ENCODE measurements around the gene GABRP. TPM values are rescaled to one million over a fixed set of nuclear protein-coding genes. Genes with fewer than 3 reads are reported as not detected.

Gene GABRP
- total and polyA plus RNA-seq, 4 donors: 0.08 to 0.17 TPM; not detected in 2

DNA sequence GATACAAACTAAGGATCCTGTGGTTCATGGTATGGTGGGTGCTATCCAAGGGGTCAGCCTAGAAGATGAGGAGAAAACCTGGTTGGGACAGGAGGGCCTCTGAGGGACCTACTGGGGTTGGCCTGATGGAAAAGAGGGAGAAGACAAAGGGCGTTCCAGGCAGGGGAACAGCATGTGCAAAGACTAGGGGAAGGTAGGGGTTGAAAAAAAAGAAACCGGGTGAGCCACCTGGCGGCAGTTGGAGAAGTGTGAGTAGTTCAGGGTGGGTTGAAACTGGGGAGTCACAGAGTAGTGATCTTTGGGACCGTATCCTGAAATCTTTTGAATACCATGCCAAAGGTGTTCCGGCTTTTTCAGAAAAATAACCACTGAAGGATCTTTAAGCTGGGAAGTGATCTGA lies 8.7 kb upstream of the GABRP start:
- no peaks in the 10 kb centered on the region for H3K27me3 ChIP-seq (ENCODE audit: control insufficient read depth in 4 of 4, insufficient read depth in 4 of 4, low read length in 3 of 4)
- H3K4me1 ChIP-seq (ENCODE audit: control insufficient read depth in 4 of 4, insufficient read depth in 4 of 4, low read length in 3 of 4): no peaks in the 10 kb centered on the region
- no peaks in the 10 kb centered on the region for H3K9me3 ChIP-seq (ENCODE audit: control insufficient read depth in 4 of 4, low read length in 3 of 4)
- H3K9ac ChIP-seq (ENCODE audit: low read depth in 1 of 2, low read length in 2 of 2): no peak overlapping the region
- H3K36me3 ChIP-seq (ENCODE audit: control insufficient read depth in 4 of 4, insufficient read depth in 3 of 4, low read depth in 1 of 4, low read length in 3 of 4): no peaks in the 10 kb centered on the region
- DNase-seq (ENCODE audit: low spot score): no peak
- H3K27ac ChIP-seq (ENCODE audit: low read depth in 1 of 2, low read length in 2 of 2): no peak overlapping the region
- H3K4me3 ChIP-seq (ENCODE audit: low read depth in 1 of 3, low read length in 3 of 3): no peak overlapping the region
- TF ChIP-seq HNF4A (conservative IDR thresholded peaks at IDR 0.05): no peak
- TF ChIP-seq FOXA1 (IDR thresholded peaks at IDR 0.05): no peak
- WGBS: 93% methylated on average over 5 of the region's 5 CpGs

DNA sequence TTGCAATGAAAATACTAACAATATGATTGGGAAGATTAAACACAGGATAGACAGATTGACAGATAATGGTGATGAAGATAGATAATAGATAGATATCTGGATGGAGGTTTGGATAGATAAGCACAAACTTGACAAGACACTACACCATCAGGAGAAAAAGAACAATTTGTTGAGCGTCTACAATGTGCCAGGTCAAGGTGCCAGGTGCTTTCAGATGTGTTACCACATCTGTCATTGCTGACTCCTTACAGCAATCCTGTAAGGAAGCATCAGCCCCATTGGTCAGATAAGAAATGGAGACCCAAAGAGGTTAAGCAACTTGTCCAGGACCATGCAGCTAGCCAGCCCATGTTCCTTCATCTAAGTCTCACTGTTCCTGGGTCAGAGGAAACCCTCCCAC lies 1.6 kb upstream of the GABRP start:
- no peak for DNase-seq (ENCODE audit: low spot score)
- Histone ChIP-seq H3K9me3 (ENCODE audit: control insufficient read depth in 4 of 4, low read length in 3 of 4) (no peaks in the 10 kb centered on the region), H3K4me1 (ENCODE audit: control insufficient read depth in 4 of 4, insufficient read depth in 4 of 4, low read length in 3 of 4) (no peaks in the 10 kb centered on the region), H3K27ac (ENCODE audit: low read depth in 1 of 2, low read length in 2 of 2) (no peak overlapping the region), H3K27me3 (ENCODE audit: control insufficient read depth in 4 of 4, insufficient read depth in 4 of 4, low read length in 3 of 4) (no peaks in the 10 kb centered on the region), H3K36me3 (ENCODE audit: control insufficient read depth in 4 of 4, insufficient read depth in 3 of 4, low read depth in 1 of 4, low read length in 3 of 4) (no peaks in the 10 kb centered on the region), H3K9ac (ENCODE audit: low read depth in 1 of 2, low read length in 2 of 2) (no peak overlapping the region), H3K4me3 (ENCODE audit: low read depth in 1 of 3, low read length in 3 of 3) (no peak overlapping the region)
- TF ChIP-seq HNF4G (IDR thresholded peaks at IDR 0.05): no peak
- TF ChIP-seq, protein P1, sequence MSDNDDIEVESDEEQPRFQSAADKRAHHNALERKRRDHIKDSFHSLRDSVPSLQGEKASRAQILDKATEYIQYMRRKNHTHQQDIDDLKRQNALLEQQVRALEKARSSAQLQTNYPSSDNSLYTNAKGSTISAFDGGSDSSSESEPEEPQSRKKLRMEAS (IDR thresholded peaks at IDR 0.05): no peak
- TF ChIP-seq, protein P2, sequence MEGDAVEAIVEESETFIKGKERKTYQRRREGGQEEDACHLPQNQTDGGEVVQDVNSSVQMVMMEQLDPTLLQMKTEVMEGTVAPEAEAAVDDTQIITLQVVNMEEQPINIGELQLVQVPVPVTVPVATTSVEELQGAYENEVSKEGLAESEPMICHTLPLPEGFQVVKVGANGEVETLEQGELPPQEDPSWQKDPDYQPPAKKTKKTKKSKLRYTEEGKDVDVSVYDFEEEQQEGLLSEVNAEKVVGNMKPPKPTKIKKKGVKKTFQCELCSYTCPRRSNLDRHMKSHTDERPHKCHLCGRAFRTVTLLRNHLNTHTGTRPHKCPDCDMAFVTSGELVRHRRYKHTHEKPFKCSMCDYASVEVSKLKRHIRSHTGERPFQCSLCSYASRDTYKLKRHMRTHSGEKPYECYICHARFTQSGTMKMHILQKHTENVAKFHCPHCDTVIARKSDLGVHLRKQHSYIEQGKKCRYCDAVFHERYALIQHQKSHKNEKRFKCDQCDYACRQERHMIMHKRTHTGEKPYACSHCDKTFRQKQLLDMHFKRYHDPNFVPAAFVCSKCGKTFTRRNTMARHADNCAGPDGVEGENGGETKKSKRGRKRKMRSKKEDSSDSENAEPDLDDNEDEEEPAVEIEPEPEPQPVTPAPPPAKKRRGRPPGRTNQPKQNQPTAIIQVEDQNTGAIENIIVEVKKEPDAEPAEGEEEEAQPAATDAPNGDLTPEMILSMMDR (IDR thresholded peaks at IDR 0.05; ENCODE audit: low read depth, low read length, missing input control): no peak
- no peak for TF ChIP-seq EGR1 (IDR thresholded peaks at IDR 0.05; ENCODE audit: low read depth in 2 of 2)
- no peak for TF ChIP-seq JUND (IDR thresholded peaks at IDR 0.05)
- TF ChIP-seq RAD21 (IDR thresholded peaks at IDR 0.05): no peak
- TF ChIP-seq RXRA (IDR thresholded peaks at IDR 0.05): no peak
- no peak for TF ChIP-seq YY1 (IDR thresholded peaks at IDR 0.05)
- TF ChIP-seq, protein P3, sequence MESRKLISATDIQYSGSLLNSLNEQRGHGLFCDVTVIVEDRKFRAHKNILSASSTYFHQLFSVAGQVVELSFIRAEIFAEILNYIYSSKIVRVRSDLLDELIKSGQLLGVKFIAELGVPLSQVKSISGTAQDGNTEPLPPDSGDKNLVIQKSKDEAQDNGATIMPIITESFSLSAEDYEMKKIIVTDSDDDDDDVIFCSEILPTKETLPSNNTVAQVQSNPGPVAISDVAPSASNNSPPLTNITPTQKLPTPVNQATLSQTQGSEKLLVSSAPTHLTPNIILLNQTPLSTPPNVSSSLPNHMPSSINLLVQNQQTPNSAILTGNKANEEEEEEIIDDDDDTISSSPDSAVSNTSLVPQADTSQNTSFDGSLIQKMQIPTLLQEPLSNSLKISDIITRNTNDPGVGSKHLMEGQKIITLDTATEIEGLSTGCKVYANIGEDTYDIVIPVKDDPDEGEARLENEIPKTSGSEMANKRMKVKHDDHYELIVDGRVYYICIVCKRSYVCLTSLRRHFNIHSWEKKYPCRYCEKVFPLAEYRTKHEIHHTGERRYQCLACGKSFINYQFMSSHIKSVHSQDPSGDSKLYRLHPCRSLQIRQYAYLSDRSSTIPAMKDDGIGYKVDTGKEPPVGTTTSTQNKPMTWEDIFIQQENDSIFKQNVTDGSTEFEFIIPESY (IDR thresholded peaks at IDR 0.05): no peak
- TF ChIP-seq SP1 (IDR thresholded peaks at IDR 0.05): no peak
- no peak for TF ChIP-seq TAF1 (conservative IDR thresholded peaks at IDR 0.05)
- TF ChIP-seq, protein P4, sequence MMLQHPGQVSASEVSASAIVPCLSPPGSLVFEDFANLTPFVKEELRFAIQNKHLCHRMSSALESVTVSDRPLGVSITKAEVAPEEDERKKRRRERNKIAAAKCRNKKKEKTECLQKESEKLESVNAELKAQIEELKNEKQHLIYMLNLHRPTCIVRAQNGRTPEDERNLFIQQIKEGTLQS (IDR thresholded peaks at IDR 0.05): no peak
- no peak for TF ChIP-seq NR2F2 (IDR thresholded peaks at IDR 0.05)
- TF ChIP-seq FOXA2 (IDR thresholded peaks at IDR 0.05): no peak
- TF ChIP-seq HNF4A (conservative IDR thresholded peaks at IDR 0.05): no peak
- TF ChIP-seq, protein P5, sequence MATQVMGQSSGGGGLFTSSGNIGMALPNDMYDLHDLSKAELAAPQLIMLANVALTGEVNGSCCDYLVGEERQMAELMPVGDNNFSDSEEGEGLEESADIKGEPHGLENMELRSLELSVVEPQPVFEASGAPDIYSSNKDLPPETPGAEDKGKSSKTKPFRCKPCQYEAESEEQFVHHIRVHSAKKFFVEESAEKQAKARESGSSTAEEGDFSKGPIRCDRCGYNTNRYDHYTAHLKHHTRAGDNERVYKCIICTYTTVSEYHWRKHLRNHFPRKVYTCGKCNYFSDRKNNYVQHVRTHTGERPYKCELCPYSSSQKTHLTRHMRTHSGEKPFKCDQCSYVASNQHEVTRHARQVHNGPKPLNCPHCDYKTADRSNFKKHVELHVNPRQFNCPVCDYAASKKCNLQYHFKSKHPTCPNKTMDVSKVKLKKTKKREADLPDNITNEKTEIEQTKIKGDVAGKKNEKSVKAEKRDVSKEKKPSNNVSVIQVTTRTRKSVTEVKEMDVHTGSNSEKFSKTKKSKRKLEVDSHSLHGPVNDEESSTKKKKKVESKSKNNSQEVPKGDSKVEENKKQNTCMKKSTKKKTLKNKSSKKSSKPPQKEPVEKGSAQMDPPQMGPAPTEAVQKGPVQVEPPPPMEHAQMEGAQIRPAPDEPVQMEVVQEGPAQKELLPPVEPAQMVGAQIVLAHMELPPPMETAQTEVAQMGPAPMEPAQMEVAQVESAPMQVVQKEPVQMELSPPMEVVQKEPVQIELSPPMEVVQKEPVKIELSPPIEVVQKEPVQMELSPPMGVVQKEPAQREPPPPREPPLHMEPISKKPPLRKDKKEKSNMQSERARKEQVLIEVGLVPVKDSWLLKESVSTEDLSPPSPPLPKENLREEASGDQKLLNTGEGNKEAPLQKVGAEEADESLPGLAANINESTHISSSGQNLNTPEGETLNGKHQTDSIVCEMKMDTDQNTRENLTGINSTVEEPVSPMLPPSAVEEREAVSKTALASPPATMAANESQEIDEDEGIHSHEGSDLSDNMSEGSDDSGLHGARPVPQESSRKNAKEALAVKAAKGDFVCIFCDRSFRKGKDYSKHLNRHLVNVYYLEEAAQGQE (IDR thresholded peaks at IDR 0.05): no peak
- no peak for TF ChIP-seq GABPA (IDR thresholded peaks at IDR 0.05 in 1 of 2, conservative IDR thresholded peaks at IDR 0.05 in 1 of 2)
- no peak for TF ChIP-seq FOXA1 (IDR thresholded peaks at IDR 0.05)
- WGBS: 79% methylated on average over 1 of the region's 1 CpG
